ENCODE results near the gene OBI1.

The OBI1 gene

DNA sequence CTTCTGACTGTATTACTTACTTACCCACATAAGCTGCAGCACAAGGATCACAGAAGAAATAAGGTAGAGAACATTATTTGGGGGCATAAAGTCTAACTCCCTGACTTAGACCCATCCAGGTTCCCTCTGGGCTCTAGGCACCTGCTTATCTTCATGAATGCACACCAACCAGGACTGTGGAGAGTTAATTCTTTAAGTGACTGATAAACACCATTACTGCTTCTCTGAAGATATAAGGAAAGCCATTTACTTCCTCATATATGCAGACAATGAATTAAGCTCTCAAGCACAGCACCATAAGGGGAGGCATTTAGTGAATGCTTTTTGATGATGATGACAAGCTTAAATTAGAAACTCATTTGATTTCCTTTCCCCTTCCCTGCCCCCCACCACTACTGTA lies 22.5 kb downstream of the OBI1 start:
- TF ChIP-seq MYC (IDR thresholded peaks at IDR 0.05; ENCODE audit: low read depth, low read length) (no peak), POLR2A (IDR thresholded peaks at IDR 0.05; ENCODE audit: extremely low read depth, insufficient read length) (no peak)
- TF ChIP-seq, protein P1, sequence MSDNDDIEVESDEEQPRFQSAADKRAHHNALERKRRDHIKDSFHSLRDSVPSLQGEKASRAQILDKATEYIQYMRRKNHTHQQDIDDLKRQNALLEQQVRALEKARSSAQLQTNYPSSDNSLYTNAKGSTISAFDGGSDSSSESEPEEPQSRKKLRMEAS (IDR thresholded peaks at IDR 0.05; ENCODE audit: low read depth, low read length) = no peak
- TF ChIP-seq, protein P2, sequence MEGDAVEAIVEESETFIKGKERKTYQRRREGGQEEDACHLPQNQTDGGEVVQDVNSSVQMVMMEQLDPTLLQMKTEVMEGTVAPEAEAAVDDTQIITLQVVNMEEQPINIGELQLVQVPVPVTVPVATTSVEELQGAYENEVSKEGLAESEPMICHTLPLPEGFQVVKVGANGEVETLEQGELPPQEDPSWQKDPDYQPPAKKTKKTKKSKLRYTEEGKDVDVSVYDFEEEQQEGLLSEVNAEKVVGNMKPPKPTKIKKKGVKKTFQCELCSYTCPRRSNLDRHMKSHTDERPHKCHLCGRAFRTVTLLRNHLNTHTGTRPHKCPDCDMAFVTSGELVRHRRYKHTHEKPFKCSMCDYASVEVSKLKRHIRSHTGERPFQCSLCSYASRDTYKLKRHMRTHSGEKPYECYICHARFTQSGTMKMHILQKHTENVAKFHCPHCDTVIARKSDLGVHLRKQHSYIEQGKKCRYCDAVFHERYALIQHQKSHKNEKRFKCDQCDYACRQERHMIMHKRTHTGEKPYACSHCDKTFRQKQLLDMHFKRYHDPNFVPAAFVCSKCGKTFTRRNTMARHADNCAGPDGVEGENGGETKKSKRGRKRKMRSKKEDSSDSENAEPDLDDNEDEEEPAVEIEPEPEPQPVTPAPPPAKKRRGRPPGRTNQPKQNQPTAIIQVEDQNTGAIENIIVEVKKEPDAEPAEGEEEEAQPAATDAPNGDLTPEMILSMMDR (IDR thresholded peaks at IDR 0.05; ENCODE audit: low read depth, low read length) = no peak
- no peak for DNase-seq (ENCODE audit: low read depth)
- H3K4me3 ChIP-seq (ENCODE audit: low read depth, low read length) = no peak overlapping the region

DNA sequence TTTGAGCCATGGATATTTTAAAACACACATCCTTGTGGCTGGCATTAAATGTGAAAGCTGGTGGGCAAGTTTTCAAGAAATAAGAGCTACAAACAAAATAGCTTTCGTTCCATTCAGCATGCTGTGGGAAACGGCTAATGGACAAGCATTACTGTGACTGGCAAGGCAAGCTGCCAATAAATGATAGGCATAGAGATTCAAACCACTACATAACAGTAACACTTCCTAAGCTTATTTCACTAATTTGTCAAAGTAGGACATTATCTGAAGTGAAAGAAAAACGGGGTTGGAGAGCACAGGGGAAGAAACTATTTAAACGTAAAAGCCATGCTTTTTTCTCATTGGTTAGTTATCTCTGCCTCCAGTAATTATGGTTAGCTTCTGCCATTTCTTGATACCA lies 26.0 kb downstream of the OBI1 start:
- DNase-seq (ENCODE audit: low read depth) = no peak
- no peak for TF ChIP-seq MYC (IDR thresholded peaks at IDR 0.05; ENCODE audit: low read depth, low read length)
- no peak for TF ChIP-seq POLR2A (IDR thresholded peaks at IDR 0.05; ENCODE audit: extremely low read depth, insufficient read length)
- TF ChIP-seq, protein P1 (IDR thresholded peaks at IDR 0.05; ENCODE audit: low read depth, low read length) = no peak
- H3K4me3 ChIP-seq (ENCODE audit: low read depth, low read length) = no peak overlapping the region

DNA sequence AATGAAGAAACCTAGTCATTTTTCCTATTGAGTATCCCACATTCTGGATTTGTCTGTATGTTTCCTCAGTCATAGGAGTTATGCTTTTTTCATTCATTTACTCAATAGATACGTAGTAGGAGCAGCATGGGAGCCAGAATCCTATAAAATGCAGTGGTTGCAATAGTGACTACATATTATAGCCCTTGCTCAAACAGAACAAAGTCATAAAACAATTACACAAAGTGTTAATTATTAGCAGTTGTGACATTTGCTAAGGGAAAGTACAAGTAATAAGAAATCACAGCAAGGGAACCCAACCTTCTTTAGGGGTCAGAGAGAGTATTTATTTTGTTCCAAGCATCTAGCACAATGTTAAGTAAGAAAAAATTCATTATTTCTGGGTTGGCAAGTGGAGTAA lies 27.9 kb downstream of the OBI1 start:
- DNase-seq (ENCODE audit: low read depth) = no peak
- H3K4me3 ChIP-seq (ENCODE audit: low read depth, low read length) = no peak overlapping the region
- TF ChIP-seq POLR2A (IDR thresholded peaks at IDR 0.05; ENCODE audit: extremely low read depth, insufficient read length) (no peak), MYC (IDR thresholded peaks at IDR 0.05; ENCODE audit: low read depth, low read length) (no peak)
- TF ChIP-seq, protein P2 (IDR thresholded peaks at IDR 0.05; ENCODE audit: low read depth, low read length) = no peak
- TF ChIP-seq, protein P1 (IDR thresholded peaks at IDR 0.05; ENCODE audit: low read depth, low read length) = no peak

DNA sequence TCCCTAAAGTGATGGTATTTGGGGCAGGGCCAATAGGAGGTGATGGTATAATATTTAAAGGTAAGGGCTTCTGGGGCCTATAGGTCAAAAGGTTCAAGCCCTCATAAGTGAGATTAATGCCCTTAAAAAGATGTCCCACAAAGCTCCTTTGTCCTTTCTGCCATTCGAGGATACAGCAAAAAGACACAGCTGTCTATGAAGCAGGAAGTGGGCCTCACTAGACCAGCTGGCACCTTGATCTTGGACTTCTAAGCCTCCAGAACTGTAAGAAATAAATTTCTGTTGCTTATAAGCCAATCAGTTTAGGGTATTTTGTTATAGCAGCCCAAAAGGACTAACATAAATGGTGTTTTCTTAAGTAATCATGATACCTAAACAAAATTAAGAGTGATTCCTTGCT lies 28.4 kb downstream of the OBI1 start:
- DNase-seq (ENCODE audit: low read depth) = no peak
- no peak overlapping the region for H3K4me3 ChIP-seq (ENCODE audit: low read depth, low read length)
- TF ChIP-seq, protein P2 (IDR thresholded peaks at IDR 0.05; ENCODE audit: low read depth, low read length) = no peak
- TF ChIP-seq, protein P1 (IDR thresholded peaks at IDR 0.05; ENCODE audit: low read depth, low read length) = no peak
- TF ChIP-seq MYC (IDR thresholded peaks at IDR 0.05; ENCODE audit: low read depth, low read length) (no peak), POLR2A (IDR thresholded peaks at IDR 0.05; ENCODE audit: extremely low read depth, insufficient read length) (no peak)

DNA sequence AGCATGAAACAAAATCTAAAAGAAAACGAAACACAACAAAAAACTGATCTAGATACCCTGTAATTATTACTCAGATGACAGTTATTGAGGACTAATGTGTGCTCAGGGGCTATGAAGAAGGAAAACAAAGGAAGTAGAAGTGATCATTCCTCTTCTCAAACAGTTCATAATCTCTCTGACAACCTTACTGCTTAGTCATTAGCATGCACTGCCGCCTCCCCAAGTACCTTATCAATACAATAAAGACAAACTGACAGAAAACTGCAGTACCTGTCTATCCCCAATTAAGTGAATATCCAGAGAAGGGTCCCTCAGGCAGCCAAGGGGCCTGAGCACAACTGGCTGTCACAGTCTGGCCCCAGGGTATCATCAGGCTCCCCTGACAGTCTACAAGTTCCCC lies 33.6 kb downstream of the OBI1 start:
- no peak for DNase-seq (ENCODE audit: low read depth)
- H3K4me3 ChIP-seq (ENCODE audit: low read depth, low read length) = no peak overlapping the region
- TF ChIP-seq MYC (IDR thresholded peaks at IDR 0.05; ENCODE audit: low read depth, low read length) (no peak), POLR2A (IDR thresholded peaks at IDR 0.05; ENCODE audit: extremely low read depth, insufficient read length) (no peak)
- TF ChIP-seq, protein P1 (IDR thresholded peaks at IDR 0.05; ENCODE audit: low read depth, low read length) = no peak
- TF ChIP-seq, protein P2 (IDR thresholded peaks at IDR 0.05; ENCODE audit: low read depth, low read length) = no peak

DNA sequence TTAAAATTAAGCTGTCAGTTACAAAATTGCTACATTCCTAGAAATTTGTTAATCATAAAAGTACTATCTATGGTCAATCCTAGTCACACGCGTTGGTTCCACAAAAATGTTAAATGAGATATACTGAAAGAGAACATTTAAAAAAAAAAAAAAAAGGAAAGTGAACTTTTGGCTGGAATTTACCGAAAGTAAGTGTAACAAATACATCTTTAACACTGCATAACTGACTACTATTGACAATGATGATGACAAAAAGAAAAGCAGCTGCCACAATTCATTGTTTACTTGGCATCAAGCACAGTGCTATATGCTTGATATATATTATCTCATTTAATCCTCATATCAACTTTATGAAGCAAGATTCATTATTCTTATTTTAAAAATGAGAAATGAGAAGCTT lies 35.8 kb downstream of the OBI1 start:
- DNase-seq (ENCODE audit: low read depth) = no peak
- H3K4me3 ChIP-seq (ENCODE audit: low read depth, low read length) = no peak overlapping the region
- TF ChIP-seq, protein P1 (IDR thresholded peaks at IDR 0.05; ENCODE audit: low read depth, low read length) = no peak
- no peak for TF ChIP-seq POLR2A (IDR thresholded peaks at IDR 0.05; ENCODE audit: extremely low read depth, insufficient read length)
- no peak for TF ChIP-seq MYC (IDR thresholded peaks at IDR 0.05; ENCODE audit: low read depth, low read length)
- TF ChIP-seq, protein P2 (IDR thresholded peaks at IDR 0.05; ENCODE audit: low read depth, low read length) = no peak

All from NB4 (cell line).